ENCODE measurements around the gene STK11.

Gene STK11

DNA sequence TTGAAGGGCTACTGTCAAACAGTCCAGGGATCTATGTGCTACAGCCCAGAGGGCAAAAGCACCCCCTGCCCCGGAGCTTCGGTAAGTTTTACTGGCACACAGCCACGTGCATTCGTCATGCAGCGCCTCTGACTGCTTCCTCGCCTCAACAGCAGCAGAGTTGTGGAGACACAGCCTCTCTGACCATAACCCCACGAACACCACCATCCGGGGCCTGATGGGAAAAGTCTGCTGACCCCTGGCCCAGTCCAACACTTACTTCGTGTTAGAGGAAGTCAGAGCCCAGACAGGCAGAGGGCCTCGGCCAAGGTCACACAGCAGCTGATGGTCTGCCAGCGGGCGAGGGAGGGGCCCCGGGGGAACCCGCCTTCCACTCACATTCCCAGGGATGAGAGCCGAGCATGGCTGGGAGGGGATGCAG, 27.1 kb downstream of the STK11 start:
- ChIA-PET CTCF (interaction anchor here (0.8 to 1.9 kb wide), 5 partner anchors 10 to 119 kb away, joined by 3 to 5 read pairs (median 5); no protein-coding TSS in a partner anchor), POLR2A (no interaction called here)
- TF ChIP-seq, protein P1, sequence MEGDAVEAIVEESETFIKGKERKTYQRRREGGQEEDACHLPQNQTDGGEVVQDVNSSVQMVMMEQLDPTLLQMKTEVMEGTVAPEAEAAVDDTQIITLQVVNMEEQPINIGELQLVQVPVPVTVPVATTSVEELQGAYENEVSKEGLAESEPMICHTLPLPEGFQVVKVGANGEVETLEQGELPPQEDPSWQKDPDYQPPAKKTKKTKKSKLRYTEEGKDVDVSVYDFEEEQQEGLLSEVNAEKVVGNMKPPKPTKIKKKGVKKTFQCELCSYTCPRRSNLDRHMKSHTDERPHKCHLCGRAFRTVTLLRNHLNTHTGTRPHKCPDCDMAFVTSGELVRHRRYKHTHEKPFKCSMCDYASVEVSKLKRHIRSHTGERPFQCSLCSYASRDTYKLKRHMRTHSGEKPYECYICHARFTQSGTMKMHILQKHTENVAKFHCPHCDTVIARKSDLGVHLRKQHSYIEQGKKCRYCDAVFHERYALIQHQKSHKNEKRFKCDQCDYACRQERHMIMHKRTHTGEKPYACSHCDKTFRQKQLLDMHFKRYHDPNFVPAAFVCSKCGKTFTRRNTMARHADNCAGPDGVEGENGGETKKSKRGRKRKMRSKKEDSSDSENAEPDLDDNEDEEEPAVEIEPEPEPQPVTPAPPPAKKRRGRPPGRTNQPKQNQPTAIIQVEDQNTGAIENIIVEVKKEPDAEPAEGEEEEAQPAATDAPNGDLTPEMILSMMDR (IDR thresholded peaks at IDR 0.05; ENCODE audit: control extremely low read depth, extremely low read depth, low read depth, missing control alignments) = no peak
- no peak for DNase-seq (ENCODE audit: extremely low spot score)

- POLR2A ChIA-PET = no interaction called here
- TF ChIP-seq, protein P1 (IDR thresholded peaks at IDR 0.05; ENCODE audit: control extremely low read depth, extremely low read depth, low read depth, missing control alignments) = no peak
- CTCF ChIA-PET = interaction anchor here (1.5 to 1.9 kb wide), 3 partner anchors 10 to 120 kb away, joined by 5 read pairs; no protein-coding TSS in a partner anchor
Measured at GRCh38 chr19:1233115-1233667, 27.6 kb downstream of the STK11 start.

GRCh38 chr19:1234051-1234954, 28.7 kb downstream of the STK11 start:
- ChIA-PET POLR2A (no interaction called here), CTCF (interaction anchor here (1.5 to 1.9 kb wide), 2 partner anchors 10 to 121 kb away, joined by 5 to 9 read pairs; no protein-coding TSS in a partner anchor)
- DNase-seq (ENCODE audit: extremely low spot score) = no peak
- TF ChIP-seq, protein P1 (IDR thresholded peaks at IDR 0.05; ENCODE audit: control extremely low read depth, extremely low read depth, low read depth, missing control alignments) = no peak

More at GRCh38 chr19:1233115-1233667, 27.6 kb downstream of the STK11 start:
- no peak for DNase-seq (ENCODE audit: extremely low spot score)

DNA sequence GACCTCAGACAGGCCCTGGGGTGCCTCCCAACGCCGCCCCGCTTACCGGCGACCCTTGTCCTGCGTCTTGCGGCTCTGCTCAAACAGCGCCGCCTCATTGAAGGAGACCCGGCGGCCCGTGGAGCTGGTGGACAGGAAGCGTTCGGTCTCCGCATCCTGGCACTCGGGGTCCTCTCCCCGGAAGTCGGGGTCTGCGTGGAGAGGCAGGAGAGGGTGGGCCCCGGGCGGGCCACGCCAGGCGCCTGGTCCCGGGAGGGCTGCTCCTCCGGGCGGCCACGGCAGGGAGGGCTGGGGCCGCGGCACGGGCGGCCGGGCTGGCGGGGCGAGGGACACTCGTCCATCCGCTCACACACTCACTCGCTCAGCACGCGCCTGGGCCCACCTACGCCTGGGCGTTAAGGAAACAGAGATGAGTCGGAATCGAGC, 29.4 kb downstream of the STK11 start:
- ChIA-PET POLR2A (no interaction called here), CTCF (interaction anchor here (1.9 kb wide), 1 partner anchor 10 kb away, joined by 9 read pairs; no protein-coding TSS in a partner anchor)
- TF ChIP-seq, protein P1 (IDR thresholded peaks at IDR 0.05; ENCODE audit: control extremely low read depth, extremely low read depth, low read depth, missing control alignments) = no peak
- no peak for DNase-seq (ENCODE audit: extremely low spot score)

DNA sequence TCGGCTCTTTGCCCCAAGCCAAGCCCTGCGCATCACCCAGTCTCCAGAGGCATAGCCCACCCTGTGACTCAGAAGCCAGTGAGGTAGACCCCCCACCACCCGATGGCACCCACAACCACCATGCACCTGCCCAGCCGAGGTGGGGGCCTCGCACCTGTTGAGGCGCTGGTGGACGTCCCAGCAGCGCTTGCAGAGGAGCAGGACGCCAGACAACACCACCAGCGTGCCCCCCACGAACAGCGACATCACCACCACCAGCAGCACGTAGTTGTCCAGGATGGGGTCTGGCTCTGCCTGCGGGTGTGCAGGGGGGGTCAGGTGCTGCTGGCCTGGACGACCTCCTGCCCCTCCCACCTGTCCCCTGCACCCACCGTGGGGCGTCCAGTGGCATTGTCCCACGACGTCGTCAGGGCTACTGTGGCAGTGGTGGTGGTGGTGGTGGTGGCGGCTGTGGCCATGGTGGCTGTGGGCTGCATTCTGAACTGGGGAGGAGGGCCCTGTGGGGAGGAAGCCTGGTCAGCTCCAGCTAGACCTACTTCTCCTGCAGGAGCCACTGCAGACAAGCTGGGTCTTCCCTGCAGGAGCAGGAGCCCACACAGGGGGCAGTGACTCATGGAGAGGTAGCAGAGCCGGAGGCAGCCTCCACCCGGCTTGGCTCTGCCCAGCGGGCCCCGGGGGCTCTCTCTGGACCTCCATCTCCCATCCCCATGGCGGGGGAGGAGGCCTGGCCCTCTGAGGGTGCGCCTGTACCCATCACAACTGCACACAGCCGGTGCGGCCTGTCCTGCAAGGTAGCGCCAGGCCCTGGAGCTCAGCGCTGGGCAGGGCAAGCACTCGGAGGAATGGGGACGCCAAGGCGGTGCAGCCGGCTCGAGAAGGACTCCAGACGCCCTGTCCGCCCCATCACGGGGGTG, 30.3 kb downstream of the STK11 start:
- CTCF ChIA-PET = interaction anchor here (1.9 kb wide), 1 partner anchor 9 kb away, joined by 9 read pairs; no protein-coding TSS in a partner anchor

More for the DNA sequence above, 30.3 kb downstream of the STK11 start:
- POLR2A ChIA-PET = interaction anchor here (0.5 kb wide), 1 partner anchor 20 kb away, joined by 3 read pairs; no protein-coding TSS in a partner anchor
- TF ChIP-seq, protein P1 (IDR thresholded peaks at IDR 0.05; ENCODE audit: control extremely low read depth, extremely low read depth, low read depth, missing control alignments) = no peak
- DNase-seq (ENCODE audit: extremely low spot score) = no peak
